Stimulated activated effector memory CD8-positive, alpha-beta T cell treated with anti-CD3 and anti-CD28 coated beads, Interleukin-12 subunit alpha, Interleukin-12 subunit beta, amount 100 ng/mL, for 72 hours (primary cell): ENCODE data around the gene PIGB.
"Not testable (repeated sequence)": the region's sequence is repeated elsewhere in the genome, so short reads cannot be mapped to it uniquely, and the experiment has no call there.

ENCODE experiments used
- ATAC-seq: fragments of 150-1000 bp; cut with Tn5 transposase; 2 replicates; pipeline ENCODE4 v1.10.0; 2021
- DNase-seq, 2 donors: peaks; one replicate each; pipeline ENCODE4 v3.0.0; 2021 to 2022; ENCODE audit warnings: low spot score in 2 of 2
- H3K27ac Mint-ChIP-seq: one replicate; pipeline ENCODE4 v1.8.0; 2022; ENCODE audit warnings: mild to moderate bottlenecking, mixed read lengths
- H3K36me3 Mint-ChIP-seq: one replicate; pipeline ENCODE4 v1.8.0; 2022; ENCODE audit warnings: mild to moderate bottlenecking, mixed read lengths
- H3K4me1 Mint-ChIP-seq: one replicate; pipeline ENCODE4 v1.8.0; 2022; ENCODE audit warnings: mixed read lengths
- H3K4me3 Mint-ChIP-seq: one replicate; pipeline ENCODE4 v1.8.0; 2022; ENCODE audit warnings: mild to moderate bottlenecking, mixed read lengths
- H3K9me3 Mint-ChIP-seq: one replicate; pipeline ENCODE4 v1.8.0; 2022; ENCODE audit warnings: mixed read lengths

The PIGB gene

DNA sequence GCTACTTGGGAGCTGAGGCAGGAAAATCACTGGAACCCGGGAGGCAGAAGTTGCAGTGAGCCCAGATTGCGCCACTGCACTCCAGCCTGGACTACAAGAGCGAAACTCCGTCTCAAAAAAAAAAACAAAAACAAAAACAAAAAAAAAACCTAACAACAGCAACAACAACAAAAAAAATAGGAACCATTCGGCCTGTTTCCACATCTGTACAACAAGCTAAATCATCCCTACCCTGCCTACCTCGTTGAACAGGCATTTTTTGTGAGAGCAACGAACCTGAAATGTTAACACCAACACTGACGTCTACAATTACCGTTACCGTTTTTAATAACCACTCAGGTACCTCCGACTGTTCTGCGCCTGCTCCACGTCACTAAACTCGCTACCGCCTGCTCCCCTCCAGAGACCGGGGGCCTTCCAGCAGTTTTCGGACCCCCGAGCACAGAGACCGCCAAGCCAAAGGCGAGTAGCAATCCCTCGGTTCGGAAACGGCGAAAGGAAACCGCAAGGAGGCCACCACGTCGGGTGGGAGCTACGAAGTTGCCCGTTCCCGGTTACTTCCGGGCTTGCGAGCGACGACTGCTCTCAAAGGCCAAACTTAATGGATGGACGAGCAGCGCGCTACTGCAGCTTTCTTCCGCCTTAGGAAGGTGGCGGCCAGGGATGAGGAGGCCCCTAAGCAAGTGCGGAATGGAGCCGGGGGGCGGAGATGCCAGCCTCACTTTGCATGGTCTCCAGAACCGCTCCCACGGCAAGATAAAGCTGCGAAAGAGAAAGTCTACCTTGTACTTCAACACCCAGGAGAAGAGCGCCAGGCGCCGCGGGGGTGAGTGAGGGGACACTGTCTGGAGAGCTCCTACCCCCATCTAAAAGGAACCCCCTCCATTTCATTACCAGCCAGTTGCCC, at the start of gene PIGB, which contains the start of gene PIGBOS1:
TSS of gene PIGB (plus strand) at position 635 of the 907 bp plus-strand sequence. CDS start at position 664, 29 bp downstream.
TSS of gene PIGBOS1 (minus strand) at position 536 of the 907 bp plus-strand sequence. CDS start 1,331 bp downstream, outside the sequence.
- H3K9me3 Mint-ChIP-seq = no peaks in the 10 kb centered on the region
- peak within 1 kb of the TSS; percentile 98 for H3K4me3 Mint-ChIP-seq
- DNase-seq = peak; percentile 68 to 88
- ATAC-seq = peak; percentile 98
- H3K27ac Mint-ChIP-seq = peak within 1 kb of the TSS; percentile 100
- H3K36me3 Mint-ChIP-seq = peaks cover 42% of the 10 kb centered on the region
- peaks cover 62% of the 10 kb centered on the region for H3K4me1 Mint-ChIP-seq

DNA sequence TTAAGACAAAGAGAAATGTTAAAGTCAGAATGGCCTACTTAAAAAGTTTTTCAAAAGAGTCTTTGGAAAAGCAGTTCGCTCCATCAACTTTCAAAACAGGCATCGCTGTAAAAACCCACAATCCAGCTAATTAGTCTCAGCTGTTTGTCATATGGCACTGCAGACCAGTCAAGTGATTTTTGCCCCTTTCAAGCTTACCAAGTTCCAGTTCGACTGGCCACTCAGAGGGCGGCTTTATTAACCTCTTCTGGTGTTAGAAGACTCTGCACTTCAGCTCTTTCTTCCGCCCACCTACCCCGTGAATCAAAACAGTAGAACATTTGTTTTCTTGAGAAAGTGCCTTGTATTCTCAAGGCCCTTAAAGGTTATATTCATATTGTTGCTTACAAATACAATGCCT, 48.7 kb upstream of the PIGB start:
- Mint-ChIP-seq H3K4me1 (peaks cover 92% of the 10 kb centered on the region), H3K36me3 (peaks cover 99% of the 10 kb centered on the region)

DNA sequence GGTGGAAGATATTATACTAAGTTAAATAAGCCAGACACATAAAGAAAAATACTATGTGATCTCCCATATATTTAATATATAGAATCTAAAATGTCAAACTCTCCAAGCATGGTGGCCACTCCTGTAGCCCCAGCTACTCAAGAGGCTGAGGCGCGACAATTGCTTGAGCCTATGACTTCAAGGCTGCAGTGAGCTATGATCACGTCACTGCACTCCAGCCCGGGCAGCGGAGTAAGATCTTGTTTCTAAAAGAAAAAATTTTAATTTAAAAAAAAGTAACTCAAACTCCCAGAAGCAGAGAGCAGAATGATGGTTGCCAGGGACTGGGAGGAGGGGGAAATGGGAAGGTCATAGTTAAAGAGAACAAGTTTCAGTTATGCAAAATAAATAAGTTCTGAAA, 42.7 kb upstream of the PIGB start:
- Mint-ChIP-seq H3K27ac (peak overlapping the region; percentile 94), H3K4me3 (peak overlapping the region; percentile 96), H3K4me1 (peaks cover 93% of the 10 kb centered on the region), H3K9me3 (peaks cover 2% of the 10 kb centered on the region), H3K36me3 (peaks cover 99% of the 10 kb centered on the region)
- no peak for ATAC-seq
- peak in 1 of 2 donors; percentile 60 for DNase-seq

More for the DNA sequence above, 48.7 kb upstream of the PIGB start:
- peaks cover 2% of the 10 kb centered on the region for H3K9me3 Mint-ChIP-seq
- peak overlapping the region; percentile 90 for H3K27ac Mint-ChIP-seq
- peak overlapping the region; percentile 72 for H3K4me3 Mint-ChIP-seq
- DNase-seq (no peak), ATAC-seq (peak; percentile 40)

DNA sequence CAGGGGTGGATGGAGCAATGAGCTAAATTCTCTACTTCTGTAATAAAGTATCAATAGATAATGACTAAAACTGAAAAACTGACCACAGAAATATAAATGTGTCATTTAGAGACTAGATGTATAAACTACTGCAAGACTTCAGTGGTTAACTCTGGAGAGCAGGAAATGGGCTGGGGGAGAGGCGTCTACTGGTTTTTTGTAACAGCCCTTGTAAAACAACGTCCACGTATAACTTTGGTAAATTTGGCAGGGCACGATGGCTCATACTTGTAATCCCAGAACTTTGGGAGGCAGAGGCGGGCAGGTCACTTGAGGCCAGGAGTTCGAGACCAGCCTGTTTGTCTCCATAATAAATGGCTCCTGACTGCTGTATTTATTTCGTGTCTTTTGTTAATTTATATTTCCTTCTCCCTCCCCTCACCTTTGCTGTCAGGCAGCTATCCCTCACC, 41.9 kb upstream of the PIGB start:
- Mint-ChIP-seq H3K36me3 (peaks cover 100% of the 10 kb centered on the region), H3K27ac (peak overlapping the region; percentile 94)
- DNase-seq = peak in 1 of 2 donors; percentile 84

DNA sequence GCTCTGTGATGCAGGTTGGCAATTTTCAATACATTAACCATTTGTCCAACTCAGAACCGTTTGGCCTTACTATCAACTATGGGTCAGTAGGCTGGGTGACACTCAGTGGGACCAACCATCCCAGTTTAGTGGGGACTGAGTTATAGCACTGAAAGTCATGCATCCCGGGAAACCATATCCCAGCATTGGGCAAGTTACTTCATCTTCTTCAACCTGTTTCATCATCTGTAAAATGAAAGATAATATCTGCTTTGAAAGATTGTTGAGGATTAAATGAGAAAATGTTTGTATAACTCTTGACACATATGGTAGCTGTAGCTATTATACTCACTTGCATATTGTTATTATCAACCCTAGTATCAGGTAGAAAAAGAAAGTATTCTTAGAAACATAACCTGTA, 41.3 kb upstream of the PIGB start:
- Mint-ChIP-seq H3K9me3 (peaks cover under 1% of the 10 kb centered on the region), H3K4me1 (peaks cover 95% of the 10 kb centered on the region), H3K4me3 (peak overlapping the region; percentile 96), H3K27ac (peak overlapping the region; percentile 94), H3K36me3 (peaks cover 100% of the 10 kb centered on the region)
- DNase-seq (no peak), ATAC-seq (no peak)

More for the DNA sequence above, 41.9 kb upstream of the PIGB start:
- peak overlapping the region; percentile 96 for H3K4me3 Mint-ChIP-seq
- ATAC-seq = peak; percentile 78
- H3K4me1 Mint-ChIP-seq = peaks cover 95% of the 10 kb centered on the region
- H3K9me3 Mint-ChIP-seq = peaks cover 2% of the 10 kb centered on the region

DNA sequence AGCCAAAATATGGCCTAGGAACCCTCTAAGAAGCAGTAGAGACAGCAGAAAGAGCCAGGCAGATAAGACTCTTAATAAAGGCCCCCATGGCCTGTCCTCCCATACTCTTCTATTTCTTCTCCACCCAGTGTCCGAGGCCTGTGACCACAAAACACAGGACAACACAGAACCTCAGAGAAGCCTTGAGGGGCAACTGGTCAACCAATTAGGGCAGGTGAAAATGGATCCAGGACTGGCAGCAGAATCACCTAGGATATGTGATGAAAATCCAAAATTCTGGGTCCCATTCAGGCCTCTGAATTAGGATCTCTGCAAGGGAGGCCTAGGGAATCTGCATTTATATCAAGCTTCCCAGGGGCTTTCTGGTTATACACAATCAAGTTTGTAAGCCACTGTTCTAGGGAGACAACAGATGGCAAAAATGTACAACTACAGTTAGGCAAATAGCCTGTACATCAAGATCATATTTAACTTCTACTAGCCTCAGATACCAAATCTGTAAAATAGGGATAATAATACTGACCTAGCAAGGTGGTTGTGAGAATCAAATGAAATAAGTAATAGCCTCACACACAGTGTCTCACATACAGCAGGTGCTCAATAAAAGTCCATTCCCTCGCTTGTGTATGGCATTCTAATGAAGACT, 39.8 kb upstream of the PIGB start:
- peak overlapping the region; percentile 94 for H3K27ac Mint-ChIP-seq
- H3K36me3 Mint-ChIP-seq = peaks cover 100% of the 10 kb centered on the region
- peaks cover 94% of the 10 kb centered on the region for H3K4me1 Mint-ChIP-seq
- no peaks in the 10 kb centered on the region for H3K9me3 Mint-ChIP-seq
- no peak for ATAC-seq
- DNase-seq = peak in 1 of 2 donors; percentile 56
- H3K4me3 Mint-ChIP-seq = peak overlapping the region; percentile 96

DNA sequence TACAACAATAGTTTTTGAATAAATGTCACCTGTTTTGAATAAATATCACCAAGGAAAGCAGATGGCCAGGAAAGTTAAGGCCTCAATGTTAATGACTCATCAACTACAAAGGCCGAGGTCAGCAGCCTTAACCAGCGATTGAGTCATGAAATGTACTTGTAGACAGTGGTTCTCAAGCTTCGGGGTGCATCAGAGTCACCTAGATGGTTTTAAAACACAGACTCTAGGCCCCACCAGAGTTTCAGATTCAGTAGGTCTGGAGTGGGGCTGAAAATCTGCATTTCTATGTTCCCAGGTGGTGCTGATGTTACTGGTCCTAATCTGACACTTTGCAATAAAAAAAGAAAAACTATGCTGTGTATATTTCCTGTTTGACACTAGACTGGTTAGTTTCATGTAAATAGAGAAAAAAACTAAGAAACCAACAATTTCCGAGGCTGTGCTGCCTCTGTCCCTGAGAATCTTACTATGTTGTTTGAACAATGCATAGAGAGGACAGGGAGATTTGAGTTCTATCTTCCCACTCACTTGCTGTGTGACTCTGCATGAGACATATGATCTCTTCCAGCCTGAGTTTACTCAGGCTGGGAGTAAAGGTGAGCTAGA, 39.2 kb upstream of the PIGB start:
- peak overlapping the region; percentile 94 for H3K27ac Mint-ChIP-seq
- ATAC-seq (peak; percentile 86), DNase-seq (peak in 1 of 2 donors; percentile 81)
- H3K36me3 Mint-ChIP-seq = peaks cover 100% of the 10 kb centered on the region
- peaks cover 97% of the 10 kb centered on the region for H3K4me1 Mint-ChIP-seq
- no peaks in the 10 kb centered on the region for H3K9me3 Mint-ChIP-seq
- H3K4me3 Mint-ChIP-seq = peak overlapping the region; percentile 96

DNA sequence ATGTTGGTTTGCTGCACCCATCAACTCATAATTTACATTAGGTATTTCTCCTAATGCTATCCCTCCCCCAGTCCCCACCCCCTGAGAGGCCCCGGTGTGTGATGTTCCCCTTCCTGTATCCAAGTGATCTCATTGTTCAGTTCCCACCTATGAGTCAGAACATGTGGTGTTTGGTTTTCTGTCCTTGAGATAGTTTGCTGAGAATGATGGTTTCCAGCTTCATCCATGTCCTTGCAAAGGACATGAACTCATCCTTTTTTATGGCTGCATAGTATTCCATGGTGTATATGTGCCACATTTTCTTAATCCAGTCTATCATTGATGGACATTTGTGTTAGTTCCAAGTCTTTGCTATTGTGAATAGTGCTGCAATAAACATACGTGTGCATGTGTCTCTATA, 38.4 kb upstream of the PIGB start:
- peak overlapping the region; percentile 94 for H3K27ac Mint-ChIP-seq
- DNase-seq, H3K9me3 Mint-ChIP-seq, ATAC-seq: not testable (repeated sequence)
- H3K4me3 Mint-ChIP-seq = peak overlapping the region; percentile 96
- peaks cover 100% of the 10 kb centered on the region for H3K36me3 Mint-ChIP-seq
- peaks cover 97% of the 10 kb centered on the region for H3K4me1 Mint-ChIP-seq

DNA sequence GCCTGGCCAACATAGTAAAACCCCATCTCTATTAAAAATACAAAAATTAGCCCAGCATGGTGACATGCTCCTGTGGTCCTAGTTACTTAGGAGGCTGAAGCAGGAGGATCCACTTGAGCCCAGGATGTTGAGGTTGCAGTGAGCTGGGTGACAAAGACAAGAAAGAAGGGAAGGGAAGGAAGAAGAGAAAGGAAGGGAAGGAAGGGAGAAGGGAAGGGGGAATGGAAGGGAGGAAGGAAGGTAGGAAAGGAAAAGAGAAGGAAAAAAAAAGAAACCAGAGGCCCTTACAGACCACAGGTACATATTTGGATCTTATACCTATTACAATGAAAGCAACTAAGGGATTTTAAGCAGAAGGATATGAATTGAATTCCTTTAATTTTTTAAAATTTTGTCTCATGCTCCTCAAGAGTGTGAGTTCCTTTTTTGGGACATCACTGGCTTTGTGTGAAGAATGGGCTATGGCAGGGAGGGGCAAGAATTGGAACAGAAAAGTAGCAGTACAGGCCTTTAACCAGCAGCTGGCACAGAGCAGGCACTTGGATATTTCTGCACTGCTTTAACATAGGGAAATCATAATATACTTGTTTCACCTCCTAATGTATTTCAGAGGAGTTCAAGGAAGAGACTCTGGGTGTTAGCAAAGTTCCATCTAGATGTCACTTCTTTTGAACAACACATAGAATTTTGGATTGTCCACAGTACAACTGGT, 37.3 kb upstream of the PIGB start:
- no peak for ATAC-seq
- H3K36me3 Mint-ChIP-seq = peaks cover 100% of the 10 kb centered on the region
- peak overlapping the region; percentile 94 for H3K27ac Mint-ChIP-seq

DNA sequence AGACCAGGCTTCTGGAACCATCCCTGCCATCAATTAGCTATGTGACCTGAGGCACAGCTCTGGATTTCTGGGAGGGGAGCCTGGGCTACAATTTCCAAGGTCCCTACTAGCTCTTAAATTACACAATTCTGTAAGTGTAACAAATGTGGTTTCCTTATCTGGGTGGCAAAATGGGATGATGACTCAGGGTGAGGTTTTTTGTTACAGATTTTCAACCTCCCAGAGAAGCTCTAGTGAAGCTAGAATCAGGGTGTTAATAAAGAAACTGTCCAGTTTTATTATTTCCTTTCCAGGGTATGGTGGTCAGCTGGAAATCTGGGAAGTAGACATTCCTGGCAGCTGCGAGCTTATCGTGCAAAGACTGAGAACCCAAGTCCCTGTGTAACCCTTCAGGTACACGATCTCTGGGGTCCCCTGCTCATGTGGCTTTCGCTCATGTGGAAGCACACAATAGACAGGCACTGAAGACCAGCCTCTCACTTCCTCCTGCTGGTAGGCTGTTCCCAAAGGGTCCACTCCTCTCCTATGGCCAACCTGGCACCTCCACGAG, 36.7 kb upstream of the PIGB start:
- H3K4me3 Mint-ChIP-seq = peak overlapping the region; percentile 96
- DNase-seq = peak in 1 of 2 donors; percentile 75
- ATAC-seq = peak; percentile 42
- peaks cover 97% of the 10 kb centered on the region for H3K4me1 Mint-ChIP-seq
- H3K9me3 Mint-ChIP-seq = no peaks in the 10 kb centered on the region
- peaks cover 100% of the 10 kb centered on the region for H3K36me3 Mint-ChIP-seq
- peak overlapping the region; percentile 94 for H3K27ac Mint-ChIP-seq

More for the DNA sequence above, 37.3 kb upstream of the PIGB start:
- DNase-seq = no peak
- peak overlapping the region; percentile 96 for H3K4me3 Mint-ChIP-seq
- peaks cover 97% of the 10 kb centered on the region for H3K4me1 Mint-ChIP-seq
- no peaks in the 10 kb centered on the region for H3K9me3 Mint-ChIP-seq

DNA sequence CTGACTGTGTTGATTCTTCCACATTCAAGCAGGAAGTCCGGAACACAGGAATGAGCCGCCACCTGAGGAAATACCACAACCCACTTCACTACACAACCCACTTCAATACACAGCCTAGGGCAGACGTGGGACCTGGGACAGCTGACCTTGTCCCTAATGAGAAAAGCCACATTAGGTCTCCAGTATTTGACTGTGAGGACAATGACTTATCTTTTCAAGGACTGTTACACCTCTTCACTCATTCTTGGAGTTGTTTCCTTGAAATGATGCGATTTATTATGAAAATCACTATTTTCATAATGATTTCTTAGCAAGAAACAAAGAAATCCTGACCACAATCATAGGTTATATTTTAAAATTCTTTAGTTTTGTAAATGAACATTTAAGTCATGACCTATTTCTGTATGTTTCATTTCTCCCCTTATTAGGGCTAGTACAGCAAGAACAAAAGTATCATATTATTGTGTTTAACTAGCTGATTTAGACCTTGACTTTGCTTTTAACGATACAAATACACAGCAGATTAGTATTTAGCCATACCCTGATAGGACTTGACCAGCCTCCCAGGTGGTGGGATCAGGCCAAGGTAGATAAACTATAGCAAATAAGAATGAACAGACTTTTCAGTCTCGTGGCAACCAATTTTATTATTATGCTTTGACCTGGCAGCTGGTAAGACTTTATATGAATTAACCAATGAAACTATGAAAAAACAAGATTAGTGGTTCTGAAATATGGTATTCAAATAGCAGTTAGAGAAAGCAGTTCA, 35.5 kb upstream of the PIGB start:
- Mint-ChIP-seq H3K27ac (peak overlapping the region; percentile 94), H3K4me1 (peaks cover 87% of the 10 kb centered on the region), H3K9me3 (no peaks in the 10 kb centered on the region), H3K4me3 (peak overlapping the region; percentile 96), H3K36me3 (peaks cover 100% of the 10 kb centered on the region)
- DNase-seq (peak in 1 of 2 donors; percentile 72), ATAC-seq (peak; percentile 39)

DNA sequence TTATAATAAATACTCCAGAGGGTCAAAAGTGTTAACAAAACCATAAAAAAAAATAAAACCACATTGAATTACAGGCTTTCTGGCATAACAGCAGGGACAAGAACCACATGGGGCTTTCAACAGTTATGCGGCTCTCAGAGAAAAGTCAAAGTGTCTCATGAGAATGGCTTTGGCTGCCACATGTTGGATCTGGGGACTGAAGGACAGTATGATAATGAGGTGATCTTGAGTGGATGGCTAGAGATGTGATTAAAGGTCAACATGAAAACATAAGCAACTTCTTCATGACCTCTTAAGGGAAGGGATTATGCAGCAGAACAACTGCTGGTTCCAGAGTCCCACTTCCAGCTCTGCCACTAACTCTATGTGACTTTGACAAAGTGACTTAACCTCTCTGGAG, 34.6 kb upstream of the PIGB start:
- Mint-ChIP-seq H3K27ac (peak overlapping the region; percentile 94), H3K9me3 (no peaks in the 10 kb centered on the region)

DNA sequence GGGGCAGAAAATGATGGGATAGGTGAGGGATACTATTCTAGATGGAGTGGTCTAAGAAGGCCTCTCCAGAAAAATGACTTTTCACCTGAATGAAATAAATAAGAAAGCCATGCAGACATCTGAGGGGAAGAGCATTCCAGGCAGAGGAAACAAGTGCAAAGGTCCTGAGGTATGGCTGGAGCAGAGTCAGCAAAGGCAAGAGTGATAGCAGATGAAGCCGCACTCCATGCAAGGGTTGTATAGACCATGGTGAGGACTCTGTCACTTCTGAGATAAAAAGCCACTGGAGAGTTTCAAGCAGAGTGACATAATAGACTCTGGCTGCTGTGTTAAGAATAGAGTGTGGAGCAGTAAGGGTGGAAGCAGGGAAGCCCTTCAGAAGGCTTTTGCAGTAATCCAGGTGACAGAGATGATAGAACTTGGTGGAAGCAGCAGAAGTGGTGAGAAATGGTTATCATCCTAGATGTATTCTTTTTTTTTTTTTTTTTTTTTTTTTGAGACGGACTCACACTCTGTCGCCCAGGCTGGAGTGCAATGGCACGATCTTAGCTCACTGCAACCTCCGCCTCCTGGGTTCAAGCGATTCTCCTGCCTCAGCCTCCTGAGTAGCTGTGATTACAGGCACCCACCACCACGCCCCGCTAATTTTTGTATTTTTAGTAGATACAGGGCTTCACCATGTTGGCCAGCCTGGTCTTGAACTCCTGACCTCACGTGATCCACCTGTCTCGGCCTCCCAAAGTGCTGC, 32.4 kb upstream of the PIGB start:
- not testable (repeated sequence) for H3K9me3 Mint-ChIP-seq, ATAC-seq
- H3K4me1 Mint-ChIP-seq = peaks cover 65% of the 10 kb centered on the region
- peak overlapping the region; percentile 96 for H3K4me3 Mint-ChIP-seq
- peak overlapping the region; percentile 94 for H3K27ac Mint-ChIP-seq
- DNase-seq = peak in 1 of 2 donors; percentile 57
- peaks cover 86% of the 10 kb centered on the region for H3K36me3 Mint-ChIP-seq

More for the DNA sequence above, 34.6 kb upstream of the PIGB start:
- Mint-ChIP-seq H3K4me3 (peak overlapping the region; percentile 96), H3K36me3 (peaks cover 100% of the 10 kb centered on the region), H3K4me1 (peaks cover 79% of the 10 kb centered on the region)
- ATAC-seq (no peak), DNase-seq (no peak)
